GM20000 (cell line): ENCODE data around the gene CASKIN2.

Experiments
- DNase-seq: peaks from one replicate; pipeline ENCODE4 v3.0.0; 2012; ENCODE audit warnings: low spot score
- TF ChIP-seq, protein P1 (sequence below): IDR thresholded peaks from 2 replicates; pipeline ENCODE4 v1.5.1; 2012; ENCODE audit warnings: mild to moderate bottlenecking, control low read depth; ENCODE audit errors: extremely low read depth, missing control alignments

The CASKIN2 gene

DNA sequence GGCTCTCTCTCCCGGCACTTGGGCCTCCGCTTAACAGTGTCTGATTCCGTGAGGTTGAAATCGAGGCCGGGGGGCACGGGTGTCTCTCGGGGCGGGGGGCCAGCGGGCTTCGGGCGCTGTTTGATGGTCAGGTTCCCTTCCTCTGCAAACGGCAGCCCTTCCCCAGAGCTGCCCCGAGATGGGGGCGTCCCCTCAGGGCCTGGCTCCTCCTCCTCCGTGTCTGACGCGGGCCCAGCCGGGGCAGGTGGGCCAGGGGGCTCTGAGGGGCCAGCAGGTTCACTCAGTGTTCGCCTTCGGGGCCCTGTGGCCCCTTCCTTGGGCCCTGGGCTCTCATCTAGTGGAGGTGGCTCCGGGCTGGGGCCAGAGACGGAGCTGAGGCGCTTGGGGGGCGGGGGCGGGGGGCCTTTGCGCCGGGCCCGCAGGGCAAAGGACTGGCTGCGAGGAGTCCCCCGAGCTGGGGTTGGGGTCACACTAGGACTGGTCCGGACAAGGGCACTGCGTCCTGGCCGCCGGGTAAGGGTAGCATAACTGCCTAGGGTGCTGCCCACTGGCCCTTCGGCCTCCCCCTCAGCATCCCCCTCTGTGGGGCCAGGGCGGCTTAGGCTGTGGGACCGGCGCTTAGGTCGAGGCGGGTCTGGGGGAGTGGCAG, 13.1 kb downstream of the CASKIN2 start:
- DNase-seq, result no peak
- TF ChIP-seq, protein P1, sequence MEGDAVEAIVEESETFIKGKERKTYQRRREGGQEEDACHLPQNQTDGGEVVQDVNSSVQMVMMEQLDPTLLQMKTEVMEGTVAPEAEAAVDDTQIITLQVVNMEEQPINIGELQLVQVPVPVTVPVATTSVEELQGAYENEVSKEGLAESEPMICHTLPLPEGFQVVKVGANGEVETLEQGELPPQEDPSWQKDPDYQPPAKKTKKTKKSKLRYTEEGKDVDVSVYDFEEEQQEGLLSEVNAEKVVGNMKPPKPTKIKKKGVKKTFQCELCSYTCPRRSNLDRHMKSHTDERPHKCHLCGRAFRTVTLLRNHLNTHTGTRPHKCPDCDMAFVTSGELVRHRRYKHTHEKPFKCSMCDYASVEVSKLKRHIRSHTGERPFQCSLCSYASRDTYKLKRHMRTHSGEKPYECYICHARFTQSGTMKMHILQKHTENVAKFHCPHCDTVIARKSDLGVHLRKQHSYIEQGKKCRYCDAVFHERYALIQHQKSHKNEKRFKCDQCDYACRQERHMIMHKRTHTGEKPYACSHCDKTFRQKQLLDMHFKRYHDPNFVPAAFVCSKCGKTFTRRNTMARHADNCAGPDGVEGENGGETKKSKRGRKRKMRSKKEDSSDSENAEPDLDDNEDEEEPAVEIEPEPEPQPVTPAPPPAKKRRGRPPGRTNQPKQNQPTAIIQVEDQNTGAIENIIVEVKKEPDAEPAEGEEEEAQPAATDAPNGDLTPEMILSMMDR, result no peak

DNA sequence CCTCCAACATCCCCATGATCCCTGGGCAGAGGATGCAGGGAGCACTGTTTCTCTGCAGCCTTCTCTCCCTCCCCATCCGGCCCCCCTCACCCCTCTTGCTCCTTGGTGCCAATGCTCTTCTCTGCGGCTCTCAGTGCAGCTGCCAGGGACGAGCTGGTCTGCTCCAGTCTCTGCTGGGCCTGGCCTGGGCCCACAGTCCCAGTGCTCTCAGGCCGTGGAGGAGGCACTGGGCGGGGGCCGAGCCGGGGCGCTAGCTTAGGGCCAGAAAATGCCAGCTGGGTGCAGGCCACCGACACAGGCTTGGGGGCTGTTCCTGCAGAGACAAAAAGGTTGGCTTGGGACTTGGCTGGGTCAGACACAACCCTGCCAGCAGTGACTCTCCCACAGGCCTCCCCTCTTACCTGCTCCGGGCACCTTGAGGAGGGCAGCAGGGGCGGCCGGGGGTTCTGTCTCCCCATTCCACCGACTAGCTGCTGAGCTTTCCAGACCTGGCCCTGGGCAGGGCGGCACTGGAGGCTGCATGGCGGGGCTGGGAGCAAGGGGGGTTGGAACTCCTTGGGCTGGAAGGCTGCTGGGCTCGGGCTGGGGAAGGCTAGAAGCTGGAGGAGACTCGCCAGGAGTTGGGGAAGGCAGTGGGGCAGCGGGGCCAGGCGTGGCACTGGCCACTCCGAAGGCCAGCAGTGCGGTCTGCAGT, 13.8 kb downstream of the CASKIN2 start:
- no peak for DNase-seq

DNA sequence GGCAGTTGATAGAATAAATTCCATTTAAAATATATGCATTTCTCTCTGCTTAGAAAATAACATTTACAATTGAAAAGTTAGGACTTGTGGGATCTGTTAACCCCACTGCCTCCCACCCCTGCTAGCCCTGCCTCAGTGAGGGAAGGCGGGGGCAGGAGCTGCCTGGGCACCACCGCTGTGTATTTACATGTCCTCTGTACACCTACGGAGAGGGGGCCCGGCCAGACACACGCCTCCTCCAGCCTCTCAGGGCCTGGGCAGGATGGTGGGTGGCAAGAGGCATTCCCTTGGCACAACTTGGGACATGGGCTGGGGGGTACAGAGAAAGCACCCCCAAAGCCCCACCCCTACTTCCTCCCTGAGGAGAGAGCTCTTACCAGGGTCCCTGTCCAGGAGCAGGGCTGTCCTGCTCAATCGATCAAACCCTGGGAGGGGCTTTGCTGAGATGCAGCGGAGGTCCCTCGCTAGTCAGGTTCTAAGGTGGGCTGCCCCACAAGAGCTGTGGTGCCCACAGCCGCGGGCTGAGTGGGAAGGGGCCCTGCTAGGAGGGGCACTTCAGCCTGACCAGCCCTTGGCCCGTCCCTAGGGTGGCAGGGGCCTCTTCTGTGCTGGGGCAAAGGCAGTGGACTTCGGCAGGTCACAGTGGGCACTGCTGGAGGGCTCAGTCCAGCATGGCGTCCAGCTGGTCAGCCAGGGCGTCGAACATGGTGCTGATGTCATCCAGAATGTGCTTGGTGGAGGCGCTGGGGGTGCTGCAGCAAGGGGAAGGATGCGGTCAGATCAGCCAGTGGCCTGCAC, 14.7 kb downstream of the CASKIN2 start:
- DNase-seq, result no peak
- TF ChIP-seq, protein P1, result no peak

More for the DNA sequence above, 13.8 kb downstream of the CASKIN2 start:
- TF ChIP-seq, protein P1, result no peak

DNA sequence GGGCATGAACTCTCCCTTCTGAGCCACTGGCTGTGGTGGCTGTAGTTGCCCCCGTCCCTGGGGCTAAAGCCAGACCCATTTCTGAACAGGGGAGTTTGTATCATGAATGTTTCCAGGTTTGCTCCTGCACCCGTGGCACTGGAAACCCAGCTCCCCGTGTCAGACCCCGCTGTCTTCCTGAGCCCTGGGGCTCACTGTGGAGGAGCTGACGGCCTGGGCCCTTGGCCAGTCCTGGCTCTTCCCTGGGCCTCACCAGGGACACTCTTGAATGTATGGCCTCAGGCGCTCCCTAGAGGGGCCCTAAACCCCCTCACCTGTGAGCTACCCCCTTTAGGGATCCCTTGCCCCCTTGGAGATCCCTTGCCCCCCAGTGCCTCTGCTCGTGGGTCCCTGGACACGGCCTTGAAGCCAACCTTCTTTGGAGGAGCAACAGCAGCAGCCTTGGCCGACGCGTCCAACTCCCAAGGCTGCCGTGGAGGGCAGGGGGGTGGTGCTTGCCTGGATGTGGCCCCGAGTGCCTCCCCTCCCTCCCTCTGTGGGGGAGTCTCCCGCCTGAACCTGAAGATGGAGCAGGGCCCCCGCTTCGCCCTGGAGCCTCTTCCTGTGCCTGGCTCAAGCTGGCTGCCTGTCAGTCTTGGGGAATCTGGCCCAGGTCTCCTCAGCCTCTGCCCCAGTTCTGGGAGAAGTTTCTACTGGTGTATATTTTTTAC, 15.9 kb downstream of the CASKIN2 start:
- DNase-seq, result no peak
- TF ChIP-seq, protein P1, result no peak

DNA sequence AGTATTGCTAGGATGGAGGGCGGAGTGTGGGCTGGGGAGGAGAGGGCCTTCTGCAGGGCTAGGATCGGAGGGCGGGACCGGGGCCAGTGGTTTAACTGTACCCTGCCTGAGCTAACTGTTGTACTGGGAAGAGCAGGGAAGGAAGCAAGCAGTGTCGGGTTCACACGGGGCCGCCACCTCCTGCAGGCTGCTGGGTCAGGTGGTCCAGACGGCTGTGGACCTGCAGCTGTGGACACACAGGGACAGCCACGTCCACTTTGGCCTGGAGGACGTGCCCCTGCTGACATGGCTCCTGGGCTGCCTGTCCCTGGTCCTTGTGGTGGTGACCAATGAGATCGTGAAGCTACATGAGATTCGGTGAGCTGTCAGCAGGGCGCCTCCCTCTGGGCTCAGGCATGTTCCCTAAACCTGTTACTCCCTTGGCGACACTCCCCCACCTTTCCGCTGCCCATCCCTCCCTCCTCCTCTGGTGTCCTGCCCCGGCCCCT, 16.6 kb downstream of the CASKIN2 start:
- DNase-seq, result no peak
- TF ChIP-seq, protein P1, result no peak

DNA sequence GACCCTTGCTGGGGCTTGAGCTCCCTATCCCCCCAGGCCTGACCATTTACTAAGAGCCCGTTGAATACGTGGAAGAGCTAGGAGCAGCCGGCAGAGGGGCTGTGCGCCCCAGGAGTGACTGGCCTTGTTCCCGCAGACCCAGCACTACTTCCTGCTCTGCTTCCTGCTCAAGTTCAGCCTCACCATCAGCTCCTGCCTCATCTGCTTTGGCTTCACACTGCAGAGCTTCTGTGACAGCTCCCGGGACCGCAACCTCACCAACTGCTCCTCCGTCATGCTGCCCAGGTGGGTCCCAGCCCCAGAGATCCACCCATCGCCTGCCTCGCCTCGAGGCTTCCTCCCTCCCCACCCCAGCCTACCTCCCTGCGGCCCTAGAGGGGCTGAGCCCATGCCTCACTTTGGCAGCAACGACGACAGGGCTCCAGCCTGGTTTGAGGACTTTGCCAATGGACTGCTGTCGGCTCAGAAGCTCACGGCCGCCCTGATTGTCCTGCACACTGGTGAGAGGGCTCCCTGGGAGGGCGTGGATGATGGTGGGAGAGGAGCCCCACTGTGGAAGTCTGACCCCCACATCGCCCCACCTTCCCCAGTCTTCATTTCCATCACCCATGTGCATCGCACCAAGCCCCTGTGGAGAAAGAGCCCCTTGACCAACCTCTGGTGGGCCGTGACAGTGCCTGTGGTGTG, 17.2 kb downstream of the CASKIN2 start:
- TF ChIP-seq, protein P1, result no peak
- no peak for DNase-seq
